Osteoblast (primary cell): ENCODE results near the gene RB1. TPM values are rescaled to one million over a fixed set of nuclear protein-coding genes. Genes with fewer than 3 reads are reported as not detected.

ENCODE experiments used
- DNase-seq: peaks from one replicate; pipeline ENCODE4 v3.0.0; 2011; ENCODE audit warnings: low spot score, mixed read lengths; ENCODE audit not compliant: insufficient read length; ENCODE audit errors: missing footprints
- H2AFZ ChIP-seq: 2 replicates; pipeline ENCODE4 v1.6.0; 2011; ENCODE audit warnings: mild to moderate bottlenecking, low read length
- H3K27ac ChIP-seq: 2 replicates; pipeline ENCODE4 v1.5.1; 2011; ENCODE audit warnings: mild to moderate bottlenecking, low read depth, low read length, moderate library complexity
- H3K27me3 ChIP-seq: 2 replicates; pipeline ENCODE4 v1.6.0; 2012; ENCODE audit warnings: mild to moderate bottlenecking, control low read depth, inconsistent platforms, low read length, moderate library complexity; ENCODE audit not compliant: insufficient read depth
- H3K36me3 ChIP-seq: 2 replicates; pipeline ENCODE4 v1.5.1; 2011; ENCODE audit warnings: mild to moderate bottlenecking, low read length, control low read depth, moderate library complexity; ENCODE audit not compliant: insufficient read depth
- H3K4me1 ChIP-seq: 2 replicates; pipeline ENCODE4 v1.5.1; 2011; ENCODE audit warnings: mild to moderate bottlenecking, low read length, control low read depth, moderate library complexity; ENCODE audit not compliant: insufficient read depth
- H3K4me2 ChIP-seq: 2 replicates; pipeline ENCODE4 v1.6.0; 2011; ENCODE audit warnings: mild to moderate bottlenecking, low read length; ENCODE audit not compliant: insufficient read depth
- H3K4me3 ChIP-seq: fragments of 200-600 bp; sonication (generic); 3 replicates; pipeline ENCODE4 v1.5.1; 2012; ENCODE audit warnings: mild to moderate bottlenecking, low read length, inconsistent platforms; ENCODE audit not compliant: insufficient read depth
- H3K79me2 ChIP-seq: 2 replicates; pipeline ENCODE4 v1.6.0; 2012; ENCODE audit warnings: mild to moderate bottlenecking, low read length, control low read depth, inconsistent platforms; ENCODE audit not compliant: insufficient read depth
- H3K9me3 ChIP-seq: 2 replicates; pipeline ENCODE4 v1.5.1; 2011; ENCODE audit warnings: low read depth, low read length, control low read depth
- H4K20me1 ChIP-seq: 2 replicates; pipeline ENCODE4 v1.6.0; 2012; ENCODE audit warnings: mild to moderate bottlenecking, low read length, control low read depth; ENCODE audit not compliant: insufficient read depth
- CTCF ChIP-seq: IDR thresholded peaks from 2 replicates; pipeline ENCODE4 v1.5.1; 2011; ENCODE audit warnings: mild to moderate bottlenecking, low read depth, low read length, moderate library complexity; ENCODE audit errors: extremely low read depth
- total RNA-seq: library from RNA; depleted of rRNA; stranded (reverse); fragments of >200 nt; gene quantifications from 2 replicates; pipeline ENCODE4 v1.2.3, GENCODE V29; 2012

The RB1 gene
- total RNA-seq, 1 donor: 33.3 TPM

- Histone ChIP-seq H3K27ac (no peak overlapping the region), H3K4me1 (no peaks in the 10 kb centered on the region), H4K20me1 (no peaks in the 10 kb centered on the region), H3K4me2 (no peak overlapping the region), H3K36me3 (peaks cover 27% of the 10 kb centered on the region), H2AFZ (no peak overlapping the region), H3K79me2 (peaks cover 8% of the 10 kb centered on the region), H3K9me3 (no peaks in the 10 kb centered on the region), H3K27me3 (no peaks in the 10 kb centered on the region), H3K4me3 (no peak overlapping the region)
- DNase-seq: no peak
- TF ChIP-seq CTCF: no peak
These were observed 153.0 kb downstream of the RB1 start for GRCh38 chr13:48456546-48456945.

- no peaks in the 10 kb centered on the region for H4K20me1 ChIP-seq
- no peaks in the 10 kb centered on the region for H3K4me1 ChIP-seq
- TF ChIP-seq CTCF: no peak
- peaks cover 7% of the 10 kb centered on the region for H3K79me2 ChIP-seq
- H3K4me2 ChIP-seq: no peak overlapping the region
- no peak overlapping the region for H3K27ac ChIP-seq
- DNase-seq: no peak
- H3K27me3 ChIP-seq: no peaks in the 10 kb centered on the region
- H3K4me3 ChIP-seq: no peak overlapping the region
- H3K9me3 ChIP-seq: no peaks in the 10 kb centered on the region
- H2AFZ ChIP-seq: no peak overlapping the region
- H3K36me3 ChIP-seq: peaks cover 27% of the 10 kb centered on the region
These were observed 154.2 kb downstream of the RB1 start for GRCh38 chr13:48457578-48458242.

- no peak for TF ChIP-seq CTCF
- no peaks in the 10 kb centered on the region for H4K20me1 ChIP-seq
- no peak overlapping the region for H3K4me3 ChIP-seq
These were observed 171.7 kb downstream of the RB1 start for GRCh38 chr13:48475230-48475629.

GRCh38 chr13:48476215-48476614 lies 172.7 kb downstream of the RB1 start:
- no peaks in the 10 kb centered on the region for H3K4me1 ChIP-seq
- DNase-seq: no peak
- no peak for TF ChIP-seq CTCF
- H4K20me1 ChIP-seq: no peaks in the 10 kb centered on the region
- H3K4me2 ChIP-seq: no peak overlapping the region
- H2AFZ ChIP-seq: no peak overlapping the region
- no peaks in the 10 kb centered on the region for H3K9me3 ChIP-seq
- no peaks in the 10 kb centered on the region for H3K27me3 ChIP-seq
- H3K79me2 ChIP-seq: no peaks in the 10 kb centered on the region
- H3K36me3 ChIP-seq: peaks cover 10% of the 10 kb centered on the region
- H3K4me3 ChIP-seq: no peak overlapping the region
- H3K27ac ChIP-seq: no peak overlapping the region

More at GRCh38 chr13:48475230-48475629, 171.7 kb downstream of the RB1 start:
- no peaks in the 10 kb centered on the region for H3K4me1 ChIP-seq
- no peaks in the 10 kb centered on the region for H3K79me2 ChIP-seq
- DNase-seq: no peak
- peaks cover 10% of the 10 kb centered on the region for H3K36me3 ChIP-seq
- no peak overlapping the region for H3K4me2 ChIP-seq
- no peak overlapping the region for H3K27ac ChIP-seq
- no peaks in the 10 kb centered on the region for H3K27me3 ChIP-seq
- no peak overlapping the region for H2AFZ ChIP-seq
- H3K9me3 ChIP-seq: no peaks in the 10 kb centered on the region
